ENCODE measurements around the gene ACADS. TPM values are rescaled to one million over a fixed set of nuclear protein-coding genes. Genes with fewer than 3 reads are reported as not detected.

ACADS gene
- total RNA-seq, 1 experiment from 2014 or later: 16.1 TPM

DNA sequence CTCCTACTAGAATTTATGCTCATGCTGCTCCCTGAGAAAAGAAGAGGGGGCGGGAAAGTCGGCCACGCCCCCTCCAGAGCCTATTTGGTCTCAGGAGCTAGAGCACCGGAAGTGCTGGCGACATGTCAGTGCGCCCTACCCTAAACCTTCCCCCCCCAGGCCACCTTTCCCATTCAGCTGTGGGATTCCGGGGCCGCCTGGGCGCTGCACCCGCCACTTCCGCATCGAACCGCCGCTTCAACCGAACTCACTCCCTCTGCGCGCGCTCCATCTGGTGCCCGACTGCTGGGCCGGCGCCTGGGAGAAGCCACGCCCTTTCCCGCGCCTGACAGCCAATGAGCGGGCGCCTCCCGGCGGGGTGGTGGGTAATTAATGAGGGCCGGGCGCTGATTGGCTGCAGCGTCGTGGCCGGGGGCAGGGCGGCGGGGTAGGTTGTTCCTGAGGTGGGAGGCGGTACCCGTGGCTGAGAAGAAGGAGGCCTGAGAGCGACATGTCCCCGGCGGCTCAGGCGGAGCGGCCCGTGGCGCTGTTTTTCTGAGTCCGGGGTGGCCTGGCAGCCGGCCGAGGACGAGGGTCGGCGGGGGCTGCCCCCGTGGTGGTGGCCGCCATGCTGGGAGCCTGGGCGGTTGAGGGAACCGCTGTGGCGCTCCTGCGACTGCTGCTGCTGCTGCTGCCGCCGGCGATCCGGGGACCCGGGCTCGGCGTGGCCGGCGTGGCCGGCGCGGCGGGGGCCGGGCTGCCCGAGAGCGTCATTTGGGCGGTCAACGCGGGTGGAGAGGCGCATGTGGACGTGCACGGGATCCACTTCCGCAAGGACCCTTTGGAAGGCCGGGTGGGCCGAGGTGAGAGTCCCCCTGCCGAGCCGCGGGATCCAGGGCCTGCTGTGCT lies 38.7 kb upstream of the ACADS start, which contains the start of gene MLEC:
TSS of gene MLEC (plus strand) at position 460 of the 888 bp plus-strand sequence. CDS start at position 608, 148 bp downstream.
- H3K36me3 Mint-ChIP-seq (ENCODE audit: insufficient read depth, unreplicated experiment): peaks cover 38% of the 10 kb centered on the region
- H3K27me3 Mint-ChIP-seq (ENCODE audit: unreplicated experiment): no peaks in the 10 kb centered on the region
- H3K4me3 Mint-ChIP-seq (ENCODE audit: low read depth, unreplicated experiment): peak within 1 kb of the TSS; percentile 91
- H3K9me3 Mint-ChIP-seq (ENCODE audit: low read depth, unreplicated experiment): no peaks in the 10 kb centered on the region
- BruUV-seq (replicated peaks): no TSS peak
- CTCF ChIA-PET: interaction anchor here (0.5 to 1.4 kb wide), 6 partner anchors 8 to 352 kb away, joined by 3 to 11 read pairs (median 3); partner anchors contain the start of gene CABP1
- intact Hi-C loops (cut with micrococcal nuclease; ENCODE audit: unreplicated experiment): no loop called here
- peak within 1 kb of the TSS; percentile 85 for H3K27ac Mint-ChIP-seq (ENCODE audit: unreplicated experiment)
- peaks cover 27% of the 10 kb centered on the region for H3K4me1 Mint-ChIP-seq (ENCODE audit: low read depth, unreplicated experiment)
- TF ChIP-seq, protein P1, sequence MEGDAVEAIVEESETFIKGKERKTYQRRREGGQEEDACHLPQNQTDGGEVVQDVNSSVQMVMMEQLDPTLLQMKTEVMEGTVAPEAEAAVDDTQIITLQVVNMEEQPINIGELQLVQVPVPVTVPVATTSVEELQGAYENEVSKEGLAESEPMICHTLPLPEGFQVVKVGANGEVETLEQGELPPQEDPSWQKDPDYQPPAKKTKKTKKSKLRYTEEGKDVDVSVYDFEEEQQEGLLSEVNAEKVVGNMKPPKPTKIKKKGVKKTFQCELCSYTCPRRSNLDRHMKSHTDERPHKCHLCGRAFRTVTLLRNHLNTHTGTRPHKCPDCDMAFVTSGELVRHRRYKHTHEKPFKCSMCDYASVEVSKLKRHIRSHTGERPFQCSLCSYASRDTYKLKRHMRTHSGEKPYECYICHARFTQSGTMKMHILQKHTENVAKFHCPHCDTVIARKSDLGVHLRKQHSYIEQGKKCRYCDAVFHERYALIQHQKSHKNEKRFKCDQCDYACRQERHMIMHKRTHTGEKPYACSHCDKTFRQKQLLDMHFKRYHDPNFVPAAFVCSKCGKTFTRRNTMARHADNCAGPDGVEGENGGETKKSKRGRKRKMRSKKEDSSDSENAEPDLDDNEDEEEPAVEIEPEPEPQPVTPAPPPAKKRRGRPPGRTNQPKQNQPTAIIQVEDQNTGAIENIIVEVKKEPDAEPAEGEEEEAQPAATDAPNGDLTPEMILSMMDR (IDR thresholded peaks at IDR 0.05; ENCODE audit: unreplicated experiment): no peak
- peak; percentile 99 for DNase-seq

DNA sequence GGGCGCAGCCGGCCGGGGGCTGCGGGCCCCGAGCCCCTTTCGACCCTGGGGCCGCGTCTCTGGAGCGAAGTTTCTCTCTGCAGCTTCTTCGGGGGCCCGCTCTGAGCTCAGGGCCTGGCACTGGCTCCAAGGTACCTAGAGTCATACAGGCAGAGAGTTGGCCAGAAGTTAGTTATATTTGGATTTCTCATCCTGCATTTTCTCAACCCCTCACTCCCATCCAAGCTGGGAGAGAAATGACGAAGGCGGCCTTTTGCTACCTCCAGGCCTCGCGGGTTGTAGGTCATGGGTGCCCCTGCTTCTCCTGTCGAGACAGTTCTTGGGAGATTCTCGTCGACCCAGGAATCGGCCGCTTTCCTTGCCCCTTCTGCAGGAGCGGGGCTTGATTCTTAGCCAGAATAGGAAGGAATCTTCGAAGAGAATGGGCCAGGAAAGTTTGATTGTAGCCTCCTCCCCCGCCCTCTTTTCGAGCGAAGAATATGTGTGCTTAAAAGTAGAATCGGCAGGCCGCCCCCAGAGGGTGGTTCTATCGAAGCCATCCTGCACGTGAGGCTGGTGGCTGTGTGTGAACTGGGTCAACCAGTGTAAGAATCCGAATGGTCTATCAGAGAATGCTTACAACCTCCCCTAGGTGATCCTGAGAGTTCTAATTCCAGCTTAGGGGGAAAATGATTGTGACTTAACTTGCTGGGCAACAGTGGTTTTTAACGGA lies 37.9 kb upstream of the ACADS start:
- TF ChIP-seq, protein P1 (IDR thresholded peaks at IDR 0.05; ENCODE audit: unreplicated experiment): no peak
- Mint-ChIP-seq H3K36me3 (ENCODE audit: insufficient read depth, unreplicated experiment) (peaks cover 44% of the 10 kb centered on the region), H3K9me3 (ENCODE audit: low read depth, unreplicated experiment) (no peaks in the 10 kb centered on the region), H3K27ac (ENCODE audit: unreplicated experiment) (peak overlapping the region; percentile 63), H3K27me3 (ENCODE audit: unreplicated experiment) (no peaks in the 10 kb centered on the region), H3K4me1 (ENCODE audit: low read depth, unreplicated experiment) (peaks cover 35% of the 10 kb centered on the region), H3K4me3 (ENCODE audit: low read depth, unreplicated experiment) (peak overlapping the region; percentile 91)
- intact Hi-C loops (cut with micrococcal nuclease; ENCODE audit: unreplicated experiment): loop anchor here (2.0 kb wide), 1 partner anchor 23 kb away; the partner anchor contains the start of gene UNC119B
- no peak for DNase-seq
- CTCF ChIA-PET: interaction anchor here (0.5 to 1.4 kb wide), 4 partner anchors 39 to 351 kb away, joined by 3 to 11 read pairs (median 3); no protein-coding TSS in a partner anchor
- no TSS peak for BruUV-seq (replicated peaks)

DNA sequence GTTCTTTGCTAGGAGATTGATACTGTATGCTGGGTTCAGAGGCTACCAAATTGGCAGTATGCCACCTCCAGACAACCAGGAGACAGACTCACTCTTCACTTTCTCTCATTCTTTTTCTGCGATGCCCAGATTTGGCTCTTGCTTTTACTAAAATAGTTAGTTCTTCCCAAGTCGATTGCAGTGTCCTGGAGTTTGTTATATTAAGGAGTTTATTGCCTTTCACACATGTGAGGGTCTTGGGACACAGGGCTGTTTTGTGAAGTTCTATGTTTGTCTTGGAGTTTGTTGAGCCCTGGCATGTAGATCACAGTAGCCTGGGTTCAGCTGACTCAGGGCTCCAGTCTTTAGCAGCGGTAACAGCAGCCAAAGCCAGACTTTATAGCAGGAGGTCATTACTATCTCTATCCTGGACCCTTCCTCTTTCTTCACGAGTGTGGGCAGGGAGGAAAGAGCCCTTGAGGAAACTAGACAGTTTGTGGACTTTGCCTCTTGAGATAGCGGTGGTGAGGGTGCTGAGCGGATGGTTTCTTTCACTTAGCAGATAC lies 37.0 kb upstream of the ACADS start:
- peak overlapping the region; percentile 63 for H3K27ac Mint-ChIP-seq (ENCODE audit: unreplicated experiment)
- peak overlapping the region; percentile 91 for H3K4me3 Mint-ChIP-seq (ENCODE audit: low read depth, unreplicated experiment)
- CTCF ChIA-PET: interaction anchor here (1.1 kb wide), 1 partner anchor 39 kb away, joined by 3 read pairs; no protein-coding TSS in a partner anchor
- H3K36me3 Mint-ChIP-seq (ENCODE audit: insufficient read depth, unreplicated experiment): peaks cover 44% of the 10 kb centered on the region
- no peaks in the 10 kb centered on the region for H3K9me3 Mint-ChIP-seq (ENCODE audit: low read depth, unreplicated experiment)
- DNase-seq: peak; percentile 30
- TF ChIP-seq, protein P1 (IDR thresholded peaks at IDR 0.05; ENCODE audit: unreplicated experiment): no peak
- peaks cover 43% of the 10 kb centered on the region for H3K4me1 Mint-ChIP-seq (ENCODE audit: low read depth, unreplicated experiment)
- BruUV-seq (replicated peaks): no TSS peak
- no peaks in the 10 kb centered on the region for H3K27me3 Mint-ChIP-seq (ENCODE audit: unreplicated experiment)
- intact Hi-C loops (cut with micrococcal nuclease; ENCODE audit: unreplicated experiment): loop anchor here (2.0 kb wide), 1 partner anchor 22 kb away; the partner anchor contains the start of gene UNC119B

Data from Calu3 (cell line).